Breast epithelium (tissue), 3 donors: ENCODE data around the gene LRRC61.

Source experiments
- CTCF ChIP-seq, 3 donors: fragments of 450-650 bp; IDR thresholded peaks; one replicate each; pipeline ENCODE4 v1.5.1; 2016 to 2017; ENCODE audit warnings: antibody characterized with exemption in 3 of 3, mild to moderate bottlenecking in 3 of 3, moderate library complexity in 3 of 3
- POLR2AphosphoS5 ChIP-seq, 3 donors: sonication (generic); formaldehyde crosslinking; IDR thresholded peaks; one replicate each; pipeline ENCODE4 v1.6.1; 2017; ENCODE audit warnings: antibody characterized with exemption in 3 of 3

- no peak for TF ChIP-seq CTCF (IDR thresholded peaks at IDR 0.05)
- no peak for TF ChIP-seq POLR2AphosphoS5 (IDR thresholded peaks at IDR 0.05)
These were observed 28.5 kb downstream of the LRRC61 start for GRCh38 chr7:150351587-150352194.
